H1 (cell line): ENCODE data around the gene OR2T4. TPM values are rescaled to one million over a fixed set of nuclear protein-coding genes. Genes with fewer than 3 reads are reported as not detected.

Experiments used
- ASH2L ChIP-seq: fragments of 200-600, 300-600 bp; sonication (generic); IDR thresholded peaks from one replicate; pipeline ENCODE4 v1.7.1; 2017; ENCODE audit warnings: low read length
- BRCA1 ChIP-seq: IDR thresholded peaks from 2 replicates; pipeline ENCODE4 v1.6.1; 2012; ENCODE audit warnings: low read depth, low read length, improper control_type of control experiment
- polyA plus RNA-seq, 7 experiments: library from polyadenylated mRNA; depleted of rRNA in 3 of 7; stranded (reverse) in 5 of 7; unstranded in 2 of 7; fragments of >200 nt in 5 of 7; fragments of 200-250 nt in 2 of 7; gene quantifications; 1 replicate in 5 of 7; 2 replicates in 1 of 7; 4 replicates in 1 of 7; pipeline versions ENCODE4 v1.2.1 to v1.2.3, GENCODE V29; 2011 to 2013; ENCODE audit warnings: missing spikeins in 2 of 7, mixed read lengths in 2 of 7
- total RNA-seq: library from RNA; stranded (reverse); fragmentation: NEBNext Ultra II Directional; extraction: Animal tissue kit (Norgen Biotek cat#: 25700); gene quantifications from 2 replicates; pipeline ENCODE4 v1.2.1, GENCODE V29; 2021

Gene OR2T4
- total and polyA plus RNA-seq, 2 of the 8 experiments (the other 6 are each of a cell fraction or from before 2014, with no cell fraction given), result not detected

- no peak for TF ChIP-seq ASH2L
- no peak for TF ChIP-seq BRCA1
- TF ChIP-seq, all 59 proteins: peak for 0
Measured at GRCh38 chr1:248380854-248381253, 19.4 kb downstream of the OR2T4 start (continued).
